Effector memory CD4-positive, alpha-beta T cell (primary cell): Measurements from ENCODE around the gene MOCS3.

Experiments
- DNase-seq, 3 donors: peaks; one replicate each; pipeline ENCODE4 v3.0.0-alpha.2; 2020
- H3K27ac ChIP-seq: 2 replicates; pipeline ENCODE4 v1.7.0; 2013; ENCODE audit warnings: mild to moderate bottlenecking, low read length, moderate library complexity; ENCODE audit not compliant: insufficient read depth, poor library complexity, severe bottlenecking
- H3K27me3 ChIP-seq: replicated peaks from 2 replicates; pipeline ENCODE4 v1.7.0; 2013; ENCODE audit warnings: mild to moderate bottlenecking, low read length; ENCODE audit not compliant: insufficient read depth, control insufficient read depth, poor library complexity, severe bottlenecking
- H3K36me3 ChIP-seq: 2 replicates; pipeline ENCODE4 v1.7.0; 2013; ENCODE audit warnings: mild to moderate bottlenecking, low read length, moderate library complexity; ENCODE audit not compliant: control insufficient read depth, insufficient read depth
- H3K4me1 ChIP-seq: 2 replicates; pipeline ENCODE4 v1.7.0; 2013; ENCODE audit warnings: low read length, mild to moderate bottlenecking; ENCODE audit not compliant: control insufficient read depth, insufficient read depth, poor library complexity, severe bottlenecking
- H3K4me3 ChIP-seq: 2 replicates; pipeline ENCODE4 v1.7.0; 2013; ENCODE audit warnings: low read length, low read depth, mild to moderate bottlenecking; ENCODE audit not compliant: insufficient read depth, poor library complexity, severe bottlenecking
- H3K9me3 ChIP-seq: 2 replicates; pipeline ENCODE4 v1.7.0; 2013; ENCODE audit warnings: mild to moderate bottlenecking, low read length, moderate library complexity; ENCODE audit not compliant: control insufficient read depth

The MOCS3 gene

GRCh38 chr20:50993876-50994275 is 35.3 kb downstream of the MOCS3 start:
- H3K27me3 ChIP-seq = no peaks in the 10 kb centered on the region
- H3K4me3 ChIP-seq = no peak overlapping the region
- no peaks in the 10 kb centered on the region for H3K4me1 ChIP-seq
- H3K9me3 ChIP-seq = no peaks in the 10 kb centered on the region
- no peak for DNase-seq
- no peaks in the 10 kb centered on the region for H3K36me3 ChIP-seq
- no peak overlapping the region for H3K27ac ChIP-seq

DNA sequence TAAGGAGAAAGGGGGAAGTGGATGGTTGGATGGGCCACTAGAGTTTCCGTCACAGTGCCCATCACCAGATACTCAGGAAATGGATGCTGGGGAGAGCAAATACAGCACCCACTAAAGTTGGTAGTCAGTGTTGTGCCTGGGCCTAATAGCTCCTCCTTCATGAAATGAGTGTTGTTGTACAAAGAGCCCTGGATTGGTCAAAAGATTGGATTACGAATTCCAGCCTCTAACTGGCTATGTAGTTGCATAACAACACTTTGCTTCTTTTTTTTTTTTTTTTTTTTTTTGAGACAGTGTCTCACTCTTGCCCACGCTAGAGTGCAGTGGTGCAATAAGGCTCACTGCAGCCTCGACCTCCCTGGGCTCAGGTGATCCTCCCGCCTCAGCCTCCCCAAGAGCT is 36.9 kb downstream of the MOCS3 start:
- H3K4me1 ChIP-seq = no peaks in the 10 kb centered on the region
- H3K36me3 ChIP-seq = no peaks in the 10 kb centered on the region
- H3K9me3 ChIP-seq = no peaks in the 10 kb centered on the region
- no peak for DNase-seq
- H3K27me3 ChIP-seq = no peaks in the 10 kb centered on the region
- H3K4me3 ChIP-seq = no peak overlapping the region
- H3K27ac ChIP-seq = no peak overlapping the region

- Histone ChIP-seq H3K4me3 (no peak overlapping the region), H3K9me3 (no peaks in the 10 kb centered on the region), H3K36me3 (no peaks in the 10 kb centered on the region), H3K27ac (no peak overlapping the region), H3K4me1 (no peaks in the 10 kb centered on the region), H3K27me3 (no peaks in the 10 kb centered on the region)
- no peak for DNase-seq
Observed at GRCh38 chr20:50996901-50997865, 38.6 kb downstream of the MOCS3 start.

DNA sequence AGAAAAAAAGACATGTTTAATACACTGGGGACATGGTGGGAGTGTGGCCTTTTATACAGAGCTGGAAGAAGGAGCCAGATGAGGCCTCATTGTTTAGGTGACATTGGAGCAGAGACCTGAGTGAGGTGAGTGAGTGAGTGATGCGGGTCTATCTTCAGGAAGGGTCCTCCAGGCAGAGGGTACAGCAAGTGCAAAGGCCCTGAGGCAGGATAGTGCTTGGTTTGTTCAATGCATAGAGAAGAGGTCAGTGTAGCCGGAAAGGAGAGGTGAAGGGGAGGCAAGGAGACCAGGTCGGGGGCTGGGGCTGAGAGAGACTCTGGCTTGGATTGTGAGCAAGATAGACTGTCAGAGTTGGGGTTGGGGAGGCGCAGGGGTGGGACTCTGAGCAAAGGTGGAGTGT is 40.7 kb downstream of the MOCS3 start:
- no peaks in the 10 kb centered on the region for H3K9me3 ChIP-seq
- DNase-seq = no peak
- no peak overlapping the region for H3K27ac ChIP-seq
- no peaks in the 10 kb centered on the region for H3K4me1 ChIP-seq
- no peak overlapping the region for H3K4me3 ChIP-seq
- no peaks in the 10 kb centered on the region for H3K27me3 ChIP-seq
- no peaks in the 10 kb centered on the region for H3K36me3 ChIP-seq

DNA sequence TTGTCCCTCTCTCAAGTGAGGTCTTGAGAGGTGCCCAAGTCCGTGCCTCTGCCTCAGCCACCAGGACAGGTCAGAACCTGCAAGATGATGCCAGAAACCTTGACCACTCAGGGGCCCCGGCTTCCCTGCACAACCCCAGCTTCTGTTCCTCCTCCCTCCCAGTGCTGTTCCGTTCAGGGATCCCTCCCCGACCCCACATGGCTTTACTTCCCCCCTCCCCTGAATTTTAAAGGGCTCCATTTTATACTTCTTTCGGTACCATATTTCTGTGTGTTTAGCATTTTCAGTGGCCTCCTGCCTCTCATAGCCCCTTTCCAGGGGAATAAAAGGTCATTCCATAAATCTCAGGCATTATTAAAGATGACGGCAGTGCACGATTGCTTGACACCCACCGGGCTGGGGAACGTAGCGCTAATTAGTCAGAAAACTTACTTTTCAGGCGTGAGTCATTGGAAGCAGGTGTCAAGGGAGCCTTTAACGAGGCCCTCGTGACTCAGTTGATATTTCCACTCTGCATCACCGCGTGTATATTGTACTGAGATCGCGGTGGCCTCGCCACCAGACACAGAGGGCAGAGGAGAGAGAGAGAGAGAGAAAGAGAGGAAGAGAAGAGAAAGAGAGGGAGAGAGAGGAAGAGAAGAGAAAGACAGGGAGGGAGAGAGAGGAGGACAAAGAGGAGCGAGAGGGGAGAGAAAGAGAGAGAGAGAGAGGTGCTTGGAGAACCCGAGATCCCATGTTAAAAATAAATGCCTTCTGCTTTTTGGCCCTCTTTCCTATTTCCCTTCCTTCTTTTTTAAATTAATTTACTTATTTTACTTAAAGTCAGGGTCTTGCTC is 43.0 kb downstream of the MOCS3 start:
- peaks cover 4% of the 10 kb centered on the region for H3K27me3 ChIP-seq
- H3K9me3 ChIP-seq = no peaks in the 10 kb centered on the region
- no peak overlapping the region for H3K27ac ChIP-seq
- no peaks in the 10 kb centered on the region for H3K4me1 ChIP-seq
- no peak overlapping the region for H3K4me3 ChIP-seq
- DNase-seq = no peak
- H3K36me3 ChIP-seq = no peaks in the 10 kb centered on the region

DNA sequence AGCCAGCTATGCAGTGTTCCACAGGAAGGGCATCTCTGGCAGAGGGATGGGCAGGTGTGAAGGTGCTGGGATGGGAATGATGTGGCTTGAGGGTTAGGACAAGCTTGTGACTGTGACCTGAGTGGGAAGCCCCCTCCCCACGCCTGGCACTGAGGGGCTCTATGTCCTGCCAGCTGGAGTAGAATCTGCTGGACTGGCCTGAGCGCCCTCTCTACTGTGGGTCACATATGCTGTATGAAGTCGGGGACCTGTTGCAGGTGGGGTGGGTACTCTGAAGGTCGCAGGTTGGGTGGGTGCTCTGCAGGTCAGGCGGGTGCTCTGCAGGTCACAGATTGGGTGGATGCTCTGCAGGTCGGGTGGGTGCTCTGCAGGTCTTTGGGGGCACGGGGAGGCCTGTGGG is 44.0 kb downstream of the MOCS3 start:
- H3K36me3 ChIP-seq = no peaks in the 10 kb centered on the region
- no peaks in the 10 kb centered on the region for H3K4me1 ChIP-seq
- H3K9me3 ChIP-seq = no peaks in the 10 kb centered on the region
- no peak overlapping the region for H3K27ac ChIP-seq
- no peak for DNase-seq
- H3K27me3 ChIP-seq = peaks cover 4% of the 10 kb centered on the region
- H3K4me3 ChIP-seq = no peak overlapping the region

- H3K36me3 ChIP-seq = no peaks in the 10 kb centered on the region
- no peak for DNase-seq
- H3K27ac ChIP-seq = no peak overlapping the region
- H3K4me1 ChIP-seq = no peaks in the 10 kb centered on the region
- no peak overlapping the region for H3K4me3 ChIP-seq
- H3K9me3 ChIP-seq = no peaks in the 10 kb centered on the region
- H3K27me3 ChIP-seq = peaks cover 4% of the 10 kb centered on the region
Observed at GRCh38 chr20:51003753-51004152, 45.1 kb downstream of the MOCS3 start.

DNA sequence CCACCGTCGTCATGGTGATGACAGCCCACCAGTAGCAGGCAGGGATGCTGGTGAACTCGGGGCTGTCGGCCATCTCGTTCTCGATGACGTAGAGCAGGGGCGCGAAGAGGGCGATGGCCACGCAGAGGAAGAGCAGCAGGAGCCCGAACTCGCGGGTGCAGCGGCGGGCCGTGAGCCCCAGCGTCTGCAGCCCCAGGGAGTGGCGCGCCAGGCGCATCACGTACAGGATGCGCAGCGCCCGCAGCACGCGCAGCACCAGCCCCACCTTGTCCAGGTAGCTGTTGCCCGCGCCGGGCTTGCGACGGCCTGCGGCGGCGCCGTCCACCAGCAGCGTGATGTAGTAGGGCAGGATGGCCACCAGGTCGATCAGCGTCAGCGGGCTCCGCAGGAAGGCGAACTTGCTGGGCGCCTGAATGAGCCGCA is 45.7 kb downstream of the MOCS3 start:
- Histone ChIP-seq H3K36me3 (no peaks in the 10 kb centered on the region), H3K27ac (no peak overlapping the region), H3K4me3 (no peak overlapping the region), H3K9me3 (no peaks in the 10 kb centered on the region), H3K27me3 (peaks cover 4% of the 10 kb centered on the region), H3K4me1 (no peaks in the 10 kb centered on the region)
- no peak for DNase-seq

DNA sequence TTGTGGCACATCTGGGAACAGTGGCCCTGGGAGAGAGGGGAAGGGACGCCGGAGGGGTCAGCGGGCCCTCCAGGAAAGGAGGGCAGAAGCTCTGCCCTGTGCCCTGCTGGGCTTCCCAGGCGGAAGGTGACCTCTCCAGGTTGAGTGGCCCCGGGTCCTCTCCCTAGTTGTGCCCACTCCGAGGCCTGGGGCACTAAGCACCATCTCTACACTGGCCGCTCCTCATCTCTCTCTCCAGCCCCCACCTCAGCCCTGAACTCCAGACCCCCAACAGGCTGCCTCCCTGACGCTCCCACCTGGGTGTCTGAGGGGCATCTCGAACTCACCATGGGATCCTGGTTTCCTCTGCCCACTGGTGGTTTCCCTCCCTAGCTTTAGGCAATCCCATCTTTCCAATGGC is 46.2 kb downstream of the MOCS3 start:
- Histone ChIP-seq H3K27ac (no peak overlapping the region), H3K9me3 (no peaks in the 10 kb centered on the region), H3K36me3 (no peaks in the 10 kb centered on the region), H3K4me1 (no peaks in the 10 kb centered on the region), H3K4me3 (no peak overlapping the region), H3K27me3 (peaks cover 4% of the 10 kb centered on the region)
- DNase-seq = no peak

GRCh38 chr20:51005214-51005613 is 46.6 kb downstream of the MOCS3 start:
- DNase-seq = no peak
- Histone ChIP-seq H3K4me1 (no peaks in the 10 kb centered on the region), H3K27me3 (peaks cover 4% of the 10 kb centered on the region), H3K4me3 (no peak overlapping the region), H3K36me3 (no peaks in the 10 kb centered on the region), H3K9me3 (no peaks in the 10 kb centered on the region), H3K27ac (no peak overlapping the region)
